ENCODE results near the gene CUL4A.

Gene CUL4A

GRCh38 chr13:113283904-113284303 lies 74.5 kb downstream of the CUL4A start:
- no peak for DNase-seq (ENCODE audit: low read depth)
- no peak overlapping the region for H3K4me3 ChIP-seq (ENCODE audit: low read depth, low read length)
- no peak for TF ChIP-seq CTCF (IDR thresholded peaks at IDR 0.05; ENCODE audit: control insufficient read depth, extremely low read depth, insufficient read depth)

- TF ChIP-seq CTCF (IDR thresholded peaks at IDR 0.05; ENCODE audit: control insufficient read depth, extremely low read depth, insufficient read depth) = no peak
- no peak overlapping the region for H3K4me3 ChIP-seq (ENCODE audit: low read depth, low read length)
- no peak for DNase-seq (ENCODE audit: low read depth)
These were observed 79.5 kb downstream of the CUL4A start for GRCh38 chr13:113288880-113289279.

- no peak overlapping the region for H3K4me3 ChIP-seq (ENCODE audit: low read depth, low read length)
- DNase-seq (ENCODE audit: low read depth) = no peak
- TF ChIP-seq CTCF (IDR thresholded peaks at IDR 0.05; ENCODE audit: control insufficient read depth, extremely low read depth, insufficient read depth) = no peak
These were observed 81.7 kb downstream of the CUL4A start for GRCh38 chr13:113291129-113291528.

GRCh38 chr13:113292021-113292862 lies 82.8 kb downstream of the CUL4A start:
- no peak for DNase-seq (ENCODE audit: low read depth)
- TF ChIP-seq CTCF (IDR thresholded peaks at IDR 0.05; ENCODE audit: control insufficient read depth, extremely low read depth, insufficient read depth) = no peak
- H3K4me3 ChIP-seq (ENCODE audit: low read depth, low read length) = no peak overlapping the region

- DNase-seq (ENCODE audit: low read depth) = no peak
- no peak overlapping the region for H3K4me3 ChIP-seq (ENCODE audit: low read depth, low read length)
- TF ChIP-seq CTCF (IDR thresholded peaks at IDR 0.05; ENCODE audit: control insufficient read depth, extremely low read depth, insufficient read depth) = no peak
These were observed 84.3 kb downstream of the CUL4A start for GRCh38 chr13:113293686-113294085.

- H3K4me3 ChIP-seq (ENCODE audit: low read depth, low read length) = no peak overlapping the region
- no peak for DNase-seq (ENCODE audit: low read depth)
- no peak for TF ChIP-seq CTCF (IDR thresholded peaks at IDR 0.05; ENCODE audit: control insufficient read depth, extremely low read depth, insufficient read depth)
These were observed 86.4 kb downstream of the CUL4A start for GRCh38 chr13:113295776-113296175.
